ENCODE measurements around the gene C1S. TPM values are rescaled to one million over a fixed set of nuclear protein-coding genes. Genes with fewer than 3 reads are reported as not detected.
"Not testable (repeated sequence)": the region's sequence is repeated elsewhere in the genome, so short reads cannot be mapped to it uniquely, and the experiment has no call there.

The C1S gene
- total RNA-seq, 1 experiment from 2014 or later, result not detected

DNA sequence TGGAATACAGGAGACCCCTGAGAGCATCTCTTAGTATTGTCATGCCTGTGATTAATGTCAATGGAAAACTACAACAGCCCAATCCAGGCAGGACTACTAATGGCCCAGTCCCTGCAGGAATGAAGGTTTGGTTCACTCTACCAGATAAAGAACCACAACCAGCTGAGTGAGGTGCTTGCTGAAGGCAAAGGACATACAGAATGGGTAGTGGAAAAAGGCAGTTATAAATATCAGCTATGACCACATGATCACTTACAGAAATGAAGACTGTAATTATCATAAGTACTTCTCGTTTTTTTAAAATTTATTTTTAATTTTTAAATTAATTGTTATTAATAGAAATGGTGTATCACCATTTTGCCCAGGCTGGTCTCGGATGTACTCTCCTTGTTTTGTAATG, 25.1 kb upstream of the C1S start:
- H3K27ac ChIP-seq (ENCODE audit: low read length), result no peak overlapping the region
- H3K9ac ChIP-seq (ENCODE audit: low read length), result no peak overlapping the region
- H3K4me1 ChIP-seq (ENCODE audit: low read length), result peaks cover 20% of the 10 kb centered on the region
- H4K20me1 ChIP-seq (ENCODE audit: insufficient read depth, low read depth, low read length), result no peaks in the 10 kb centered on the region
- H3K36me3 ChIP-seq (ENCODE audit: insufficient read depth, low read length), result no peaks in the 10 kb centered on the region
- DNase-seq, result peak; percentile 62
- H3K9me2 ChIP-seq (replicated peaks; ENCODE audit: insufficient read depth, low read length), result no peaks in the 10 kb centered on the region; the same call in 1 of the 2 replicates
- no peak overlapping the region for H3K4me3 ChIP-seq (ENCODE audit: low read length)
- no peaks in the 10 kb centered on the region for H3K9me3 ChIP-seq (ENCODE audit: low read length)
- H2AFZ ChIP-seq (ENCODE audit: low read length), result no peak overlapping the region
- H3K4me2 ChIP-seq (ENCODE audit: low read depth, low read length, poor library complexity, severe bottlenecking), result peak overlapping the region; percentile 46
- no peaks in the 10 kb centered on the region for H3K27me3 ChIP-seq (ENCODE audit: low read length)
- H3K79me2 ChIP-seq (ENCODE audit: low read length), result no peaks in the 10 kb centered on the region

DNA sequence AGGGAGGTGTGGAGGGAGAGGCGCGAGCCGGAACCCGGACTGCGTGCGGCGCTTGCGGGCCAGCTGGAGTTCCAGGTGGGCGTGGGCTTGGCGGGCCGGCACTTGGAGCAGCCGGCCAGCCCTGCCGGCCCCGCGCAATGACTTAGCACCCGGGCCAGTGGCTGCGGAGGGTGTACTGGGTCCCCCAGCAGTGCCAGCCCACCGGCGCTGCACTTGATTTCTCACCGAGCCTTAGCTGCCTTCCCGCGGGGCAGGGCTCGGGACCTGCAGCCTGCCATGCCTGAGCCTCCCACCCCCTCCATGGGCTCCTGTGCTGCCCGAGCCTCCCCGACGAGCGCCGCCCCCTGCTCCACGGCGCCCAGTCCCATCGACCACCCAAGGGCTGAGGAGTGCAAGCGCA, 23.1 kb upstream of the C1S start:
- not testable (repeated sequence) for H2AFZ ChIP-seq (ENCODE audit: low read length); H3K9me3 ChIP-seq (ENCODE audit: low read length); H3K9me2 ChIP-seq (replicated peaks; ENCODE audit: insufficient read depth, low read length)

DNA sequence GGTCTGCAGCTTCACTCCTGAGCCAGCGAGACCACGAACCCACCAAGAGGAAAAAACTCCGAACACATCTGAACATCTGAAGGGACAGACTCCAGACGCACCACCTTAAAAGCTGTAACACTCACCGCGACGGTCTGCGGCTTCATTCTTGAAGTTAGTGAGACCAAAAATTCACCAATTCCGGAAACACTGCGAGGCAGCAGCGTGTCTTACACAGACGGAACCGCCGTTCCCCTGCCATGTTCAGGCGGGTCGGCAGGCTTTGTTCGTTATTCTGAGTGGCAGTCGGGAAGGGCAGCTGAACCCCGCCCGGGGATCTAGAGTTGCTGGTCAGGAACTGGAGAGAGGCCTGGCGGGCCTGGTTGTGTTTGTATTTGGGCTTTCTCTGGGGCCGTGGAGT, 21.9 kb upstream of the C1S start:
- no peak overlapping the region for H2AFZ ChIP-seq (ENCODE audit: low read length)
- no peaks in the 10 kb centered on the region for H3K36me3 ChIP-seq (ENCODE audit: insufficient read depth, low read length)
- H4K20me1 ChIP-seq (ENCODE audit: insufficient read depth, low read depth, low read length), result no peaks in the 10 kb centered on the region
- H3K9me2 ChIP-seq (replicated peaks; ENCODE audit: insufficient read depth, low read length), result no peaks in the 10 kb centered on the region; the same call in 1 of the 2 replicates
- H3K9me3 ChIP-seq (ENCODE audit: low read length), result no peaks in the 10 kb centered on the region
- DNase-seq, result no peak
- peaks cover 20% of the 10 kb centered on the region for H3K4me1 ChIP-seq (ENCODE audit: low read length)
- no peak overlapping the region for H3K4me2 ChIP-seq (ENCODE audit: low read depth, low read length, poor library complexity, severe bottlenecking)
- no peaks in the 10 kb centered on the region for H3K27me3 ChIP-seq (ENCODE audit: low read length)
- H3K27ac ChIP-seq (ENCODE audit: low read length), result no peak overlapping the region
- no peaks in the 10 kb centered on the region for H3K79me2 ChIP-seq (ENCODE audit: low read length)
- no peak overlapping the region for H3K4me3 ChIP-seq (ENCODE audit: low read length)
- H3K9ac ChIP-seq (ENCODE audit: low read length), result no peak overlapping the region

More for the DNA sequence above, 23.1 kb upstream of the C1S start:
- not testable (repeated sequence) for H3K4me2 ChIP-seq (ENCODE audit: low read depth, low read length, poor library complexity, severe bottlenecking); DNase-seq; H3K27ac ChIP-seq (ENCODE audit: low read length); H3K36me3 ChIP-seq (ENCODE audit: insufficient read depth, low read length); H3K27me3 ChIP-seq (ENCODE audit: low read length); H3K4me3 ChIP-seq (ENCODE audit: low read length); H3K9ac ChIP-seq (ENCODE audit: low read length); H3K79me2 ChIP-seq (ENCODE audit: low read length); H4K20me1 ChIP-seq (ENCODE audit: insufficient read depth, low read depth, low read length)
- peaks cover 20% of the 10 kb centered on the region for H3K4me1 ChIP-seq (ENCODE audit: low read length)

DNA sequence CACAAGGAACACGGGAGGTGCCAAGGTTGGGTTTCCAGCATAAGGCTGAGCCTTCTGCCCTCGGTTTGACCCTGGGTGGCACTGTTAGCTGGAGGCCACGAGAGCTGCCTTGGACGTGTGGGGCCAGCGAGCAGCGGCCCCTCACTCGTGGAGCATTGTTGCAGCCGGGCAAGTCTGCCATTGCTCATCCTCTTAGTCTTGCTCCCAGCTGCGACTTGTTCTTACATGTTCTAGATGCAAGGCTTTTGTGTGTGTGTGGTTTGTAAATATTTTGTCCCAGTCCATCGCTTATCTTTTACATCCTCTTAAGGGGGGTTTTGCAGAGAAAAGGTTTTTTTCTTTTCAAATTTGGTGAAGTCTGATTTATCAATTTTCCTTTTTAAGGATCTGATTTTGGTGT, 21.1 kb upstream of the C1S start:
- Histone ChIP-seq H3K79me2 (ENCODE audit: low read length) (no peaks in the 10 kb centered on the region), H3K4me3 (ENCODE audit: low read length) (no peak overlapping the region), H3K9me3 (ENCODE audit: low read length) (no peaks in the 10 kb centered on the region), H3K4me2 (ENCODE audit: low read depth, low read length, poor library complexity, severe bottlenecking) (no peak overlapping the region), H3K9ac (ENCODE audit: low read length) (no peak overlapping the region), H2AFZ (ENCODE audit: low read length) (no peak overlapping the region), H3K27me3 (ENCODE audit: low read length) (no peaks in the 10 kb centered on the region), H3K9me2 (replicated peaks; ENCODE audit: insufficient read depth, low read length) (no peaks in the 10 kb centered on the region; the same call in 1 of the 2 replicates), H3K4me1 (ENCODE audit: low read length) (peaks cover 20% of the 10 kb centered on the region), H3K27ac (ENCODE audit: low read length) (no peak overlapping the region), H3K36me3 (ENCODE audit: insufficient read depth, low read length) (no peaks in the 10 kb centered on the region), H4K20me1 (ENCODE audit: insufficient read depth, low read depth, low read length) (no peaks in the 10 kb centered on the region)
- no peak for DNase-seq

DNA sequence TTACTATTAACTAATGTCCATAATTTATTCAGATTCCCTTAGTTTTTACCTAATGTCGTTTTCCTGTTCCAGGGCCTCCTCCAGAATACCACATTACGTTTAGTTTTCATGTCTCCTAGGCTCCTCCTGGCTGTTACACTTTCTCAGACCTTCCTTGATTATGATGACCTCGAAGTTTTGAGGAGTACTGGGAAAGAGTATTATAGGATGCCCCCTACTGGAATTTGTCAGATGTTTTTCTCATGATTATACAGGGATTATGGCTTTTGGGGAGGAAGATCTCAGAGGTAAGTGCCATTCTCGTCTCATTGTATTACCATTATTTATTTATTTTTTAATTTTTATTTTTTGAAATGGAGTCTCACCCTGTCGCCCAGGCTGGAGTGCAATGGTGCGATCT, 17.7 kb upstream of the C1S start:
- Histone ChIP-seq H3K9ac (ENCODE audit: low read length) (no peak overlapping the region), H2AFZ (ENCODE audit: low read length) (no peak overlapping the region)
- peak; percentile 61 for DNase-seq

DNA sequence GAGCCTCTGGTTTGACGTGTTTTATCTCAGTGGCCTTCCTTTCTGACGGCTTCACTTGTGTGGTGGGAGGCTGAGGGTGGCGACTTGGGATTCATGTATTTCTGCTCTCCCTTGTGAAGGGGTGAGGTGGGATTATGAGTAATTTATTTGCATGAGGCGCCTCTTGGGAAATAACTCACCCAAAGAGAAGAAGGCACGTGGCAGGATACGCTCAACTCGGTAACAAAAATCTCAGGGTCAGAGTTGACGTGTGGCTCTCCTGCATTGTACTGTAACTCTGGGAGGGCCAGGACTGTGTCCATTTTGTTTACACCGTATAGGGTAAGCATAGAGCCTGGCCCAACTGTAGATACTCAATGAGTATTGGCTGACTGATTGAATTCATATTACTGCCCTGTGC, 14.6 kb upstream of the C1S start:
- Histone ChIP-seq H3K4me1 (ENCODE audit: low read length) (peaks cover 18% of the 10 kb centered on the region), H2AFZ (ENCODE audit: low read length) (peak overlapping the region; percentile 78; the same call in 1 of the 2 replicates), H3K4me2 (ENCODE audit: low read depth, low read length, poor library complexity, severe bottlenecking) (peak overlapping the region; percentile 13), H3K79me2 (ENCODE audit: low read length) (no peaks in the 10 kb centered on the region), H3K9me2 (replicated peaks; ENCODE audit: insufficient read depth, low read length) (no peaks in the 10 kb centered on the region), H3K9me3 (ENCODE audit: low read length) (no peaks in the 10 kb centered on the region), H3K27me3 (ENCODE audit: low read length) (no peaks in the 10 kb centered on the region), H3K9ac (ENCODE audit: low read length) (no peak overlapping the region), H3K4me3 (ENCODE audit: low read length) (no peak overlapping the region), H3K27ac (ENCODE audit: low read length) (no peak overlapping the region), H4K20me1 (ENCODE audit: insufficient read depth, low read depth, low read length) (no peaks in the 10 kb centered on the region), H3K36me3 (ENCODE audit: insufficient read depth, low read length) (no peaks in the 10 kb centered on the region)
- peak; percentile 59 for DNase-seq

More for the DNA sequence above, 17.7 kb upstream of the C1S start:
- Histone ChIP-seq H3K4me3 (ENCODE audit: low read length) (no peak overlapping the region), H3K27me3 (ENCODE audit: low read length) (no peaks in the 10 kb centered on the region), H4K20me1 (ENCODE audit: insufficient read depth, low read depth, low read length) (no peaks in the 10 kb centered on the region), H3K4me2 (ENCODE audit: low read depth, low read length, poor library complexity, severe bottlenecking) (no peak overlapping the region), H3K36me3 (ENCODE audit: insufficient read depth, low read length) (no peaks in the 10 kb centered on the region), H3K9me3 (ENCODE audit: low read length) (no peaks in the 10 kb centered on the region), H3K79me2 (ENCODE audit: low read length) (no peaks in the 10 kb centered on the region), H3K9me2 (replicated peaks; ENCODE audit: insufficient read depth, low read length) (no peaks in the 10 kb centered on the region), H3K4me1 (ENCODE audit: low read length) (peaks cover 18% of the 10 kb centered on the region), H3K27ac (ENCODE audit: low read length) (no peak overlapping the region)

DNA sequence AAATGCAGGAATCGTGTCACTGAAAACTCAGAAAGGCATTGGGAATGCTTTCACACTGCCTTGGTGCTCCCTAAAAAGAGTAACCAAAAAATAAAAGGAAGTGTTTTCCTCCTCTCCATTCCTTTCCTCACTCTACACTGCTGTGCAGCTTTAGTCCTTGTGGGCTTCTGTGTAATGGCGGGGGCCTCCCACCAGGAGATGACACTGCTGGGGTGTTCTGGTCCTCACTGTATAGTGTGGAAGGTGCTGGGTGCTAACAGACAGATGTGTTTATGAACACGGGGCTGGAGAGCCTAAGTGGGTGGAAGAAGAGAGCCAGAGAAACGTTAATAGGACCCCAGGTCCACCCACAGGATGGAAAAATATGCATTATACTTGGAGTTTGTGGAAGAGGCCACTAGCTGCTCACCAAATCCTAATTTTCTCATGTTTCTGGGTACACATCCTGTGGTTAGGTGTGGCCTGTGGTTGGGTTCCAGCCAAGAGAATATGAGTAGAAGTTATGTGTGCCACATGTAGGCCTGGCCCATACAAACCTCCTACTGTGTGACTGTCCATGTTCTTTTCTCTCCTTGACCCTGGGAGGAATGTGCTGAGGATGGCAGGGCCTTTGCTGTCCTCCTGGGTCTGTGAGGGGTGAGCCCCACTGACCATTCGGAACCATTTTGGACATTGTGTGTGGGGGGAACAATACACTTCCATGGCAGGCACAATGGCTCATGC, 14.0 kb upstream of the C1S start:
- Histone ChIP-seq H3K79me2 (ENCODE audit: low read length) (no peaks in the 10 kb centered on the region), H2AFZ (ENCODE audit: low read length) (no peak overlapping the region), H3K4me3 (ENCODE audit: low read length) (no peak overlapping the region), H3K9me3 (ENCODE audit: low read length) (no peaks in the 10 kb centered on the region), H3K36me3 (ENCODE audit: insufficient read depth, low read length) (no peaks in the 10 kb centered on the region), H3K9ac (ENCODE audit: low read length) (no peak overlapping the region), H3K27me3 (ENCODE audit: low read length) (no peaks in the 10 kb centered on the region), H4K20me1 (ENCODE audit: insufficient read depth, low read depth, low read length) (no peaks in the 10 kb centered on the region), H3K4me2 (ENCODE audit: low read depth, low read length, poor library complexity, severe bottlenecking) (peak overlapping the region; percentile 13), H3K27ac (ENCODE audit: low read length) (no peak overlapping the region), H3K9me2 (replicated peaks; ENCODE audit: insufficient read depth, low read length) (no peaks in the 10 kb centered on the region), H3K4me1 (ENCODE audit: low read length) (peaks cover 18% of the 10 kb centered on the region)
- no peak for DNase-seq

DNA sequence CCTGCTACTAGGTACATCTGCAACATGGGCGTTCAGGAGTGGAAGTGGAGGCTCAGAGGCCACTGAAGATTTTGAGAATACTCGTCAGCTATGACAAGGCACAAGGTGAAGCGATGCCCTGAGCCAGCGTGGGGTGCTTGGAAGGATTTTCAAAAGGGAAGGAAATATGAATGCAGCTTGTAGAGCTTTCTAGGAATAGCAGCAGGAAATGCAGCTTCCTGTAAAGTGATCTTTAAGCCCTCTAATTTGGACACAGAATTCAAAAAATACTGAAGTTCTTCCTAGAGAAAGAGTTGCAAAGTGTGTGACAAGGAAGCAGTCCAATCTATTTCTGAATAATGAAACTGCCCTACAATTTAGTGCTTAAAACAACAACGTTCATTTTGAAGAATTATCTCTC, 13.2 kb upstream of the C1S start:
- Histone ChIP-seq H3K4me1 (ENCODE audit: low read length) (peaks cover 18% of the 10 kb centered on the region), H2AFZ (ENCODE audit: low read length) (no peak overlapping the region), H4K20me1 (ENCODE audit: insufficient read depth, low read depth, low read length) (no peaks in the 10 kb centered on the region), H3K36me3 (ENCODE audit: insufficient read depth, low read length) (no peaks in the 10 kb centered on the region), H3K4me3 (ENCODE audit: low read length) (no peak overlapping the region), H3K27me3 (ENCODE audit: low read length) (no peaks in the 10 kb centered on the region), H3K9me3 (ENCODE audit: low read length) (no peaks in the 10 kb centered on the region), H3K4me2 (ENCODE audit: low read depth, low read length, poor library complexity, severe bottlenecking) (no peak overlapping the region), H3K9ac (ENCODE audit: low read length) (no peak overlapping the region), H3K27ac (ENCODE audit: low read length) (no peak overlapping the region), H3K79me2 (ENCODE audit: low read length) (no peaks in the 10 kb centered on the region), H3K9me2 (replicated peaks; ENCODE audit: insufficient read depth, low read length) (no peaks in the 10 kb centered on the region)
- no peak for DNase-seq

All from Karpas-422 (cell line).